Body of pancreas (tissue), 4 donors: ENCODE data around the gene LMX1A.

Experiments
- CTCF ChIP-seq, 7 experiments: fragments of 450-650 bp in 4 of 7; fragments of 200-600 bp in 3 of 7; sonication (generic) in 3 of 7; IDR thresholded peaks; one replicate each; pipeline ENCODE4 v1.5.1; 2016 to 2019; ENCODE audit warnings: antibody characterized with exemption in 7 of 7
- POLR2A ChIP-seq, 3 donors: fragments of 450-650 bp; IDR thresholded peaks; one replicate each; pipeline ENCODE4 v1.6.1; 2016; ENCODE audit warnings: antibody characterized with exemption in 3 of 3, mild to moderate bottlenecking in 2 of 3

DNA sequence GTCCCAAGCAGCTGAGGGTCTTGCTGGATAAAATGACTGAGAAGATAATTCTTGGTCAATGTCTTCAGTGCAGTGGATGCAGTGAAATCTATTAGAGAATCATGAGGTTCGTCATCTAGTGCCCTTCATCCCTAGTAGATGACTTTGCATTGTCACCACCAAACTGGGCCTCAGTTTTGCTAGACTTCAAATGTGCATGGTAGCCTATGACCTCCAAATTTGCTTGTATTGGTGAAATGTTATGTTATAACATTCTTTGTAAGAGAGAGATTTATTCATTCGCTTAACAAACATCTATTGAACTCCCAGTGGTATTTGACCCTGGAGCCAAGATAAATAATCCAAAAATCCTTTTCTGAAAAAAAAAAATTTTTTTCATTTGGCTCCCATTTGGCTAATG lies 183.8 kb downstream of the LMX1A start:
- TF ChIP-seq CTCF (IDR thresholded peaks at IDR 0.05) (no peak), POLR2A (IDR thresholded peaks at IDR 0.05) (no peak)
